Measurements from ENCODE around the gene POSTN. TPM values are rescaled to one million over a fixed set of nuclear protein-coding genes. Genes with fewer than 3 reads are reported as not detected.

POSTN gene
- total and polyA plus RNA-seq, 2 of the 4 experiments (the other 2 are of a cell fraction) = 32.6 to 44.7 TPM

DNA sequence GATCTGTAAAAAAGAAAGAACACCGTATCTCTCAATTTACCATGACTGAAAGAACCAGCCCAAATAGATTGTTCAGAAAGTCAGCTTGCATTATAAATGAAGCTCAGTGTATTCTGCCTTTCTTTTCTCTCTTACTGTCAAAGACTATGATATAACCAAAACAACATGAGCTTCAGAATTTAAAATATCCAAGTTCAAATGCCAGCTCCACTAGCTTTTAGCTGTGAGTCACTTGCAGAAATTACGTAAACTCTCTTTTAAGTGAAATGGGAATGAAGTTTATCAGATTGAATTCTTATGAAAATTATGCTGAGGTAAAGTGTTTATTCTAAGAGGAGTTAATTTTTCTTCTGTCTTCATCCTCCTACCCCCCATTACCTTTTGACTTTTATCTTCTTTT, 20.0 kb upstream of the POSTN start:
- DNase-seq = peak; percentile 84
- Histone ChIP-seq H4K91ac (ENCODE audit: insufficient read depth, low read depth, low read length) (no peak overlapping the region), H3K79me1 (ENCODE audit: low read depth in 1 of 2, low read length in 2 of 2) (no peaks in the 10 kb centered on the region), H3K9me1 (ENCODE audit: insufficient read depth, low read length) (no peaks in the 10 kb centered on the region), H2BK120ac (ENCODE audit: low read depth, low read length) (no peak overlapping the region), H2AK5ac (ENCODE audit: low read depth, low read length) (no peak overlapping the region), H3K9ac (ENCODE audit: low read depth, low read length) (no peak overlapping the region), H3K4me3 (ENCODE audit: insufficient read depth, low read depth, low read length) (no peak overlapping the region), H4K5ac (ENCODE audit: low read depth, low read length) (no peak overlapping the region), H3K27ac (ENCODE audit: insufficient read depth, low read length) (no peak overlapping the region), H2BK20ac (ENCODE audit: low read depth, low read length) (no peak overlapping the region), H3K4ac (ENCODE audit: low read depth, low read length) (no peak overlapping the region), H4K20me1 (ENCODE audit: insufficient read depth, low read length) (no peaks in the 10 kb centered on the region), H3K27me3 (ENCODE audit: control insufficient read depth, insufficient read depth, low read length) (no peaks in the 10 kb centered on the region), H3K18ac (ENCODE audit: low read depth, low read length) (no peak overlapping the region), H3K36me3 (ENCODE audit: control insufficient read depth, insufficient read depth, low read length) (no peaks in the 10 kb centered on the region), H3K56ac (ENCODE audit: extremely low read depth, insufficient read depth, low read length) (no peak overlapping the region), H3K4me2 (ENCODE audit: low read depth, low read length) (peak overlapping the region; percentile 72; the same call in 1 of the 2 replicates), H3K4me1 (ENCODE audit: control insufficient read depth, insufficient read depth, low read length) (peaks cover 9% of the 10 kb centered on the region), H2BK5ac (ENCODE audit: low read depth, low read length, poor library complexity, severe bottlenecking) (peak overlapping the region; percentile 73), H3K14ac (replicated peaks; ENCODE audit: low read depth, low read length) (no peak overlapping the region), H2AFZ (replicated peaks; ENCODE audit: low read length, poor library complexity) (no peak overlapping the region), H2AK9ac (replicated peaks; ENCODE audit: low read depth, low read length, poor library complexity) (no peak overlapping the region), H2BK15ac (ENCODE audit: low read depth, low read length) (no peak overlapping the region), H4K8ac (ENCODE audit: low read depth in 2 of 2, low read length in 2 of 2) (peak overlapping the region in 1 of 2 experiments; percentile 60; a peak in 1 of 4 replicates), H3K23ac (ENCODE audit: low read depth, low read length) (no peak overlapping the region), H3K9me3 (ENCODE audit: control insufficient read depth, insufficient read depth, low read length) (no peaks in the 10 kb centered on the region)
- no CpG with 5 or more reads among the region's 2 CpGs for WGBS, 2 experiments (ENCODE audit: extremely low coverage in 2 of 2, insufficient read length in 1 of 2)
- BruUV-seq (replicated peaks) = no TSS peak
- ChIA-PET CTCF (interaction anchor here (0.9 kb wide), 1 partner anchor 510 kb away, joined by 4 read pairs; no protein-coding TSS in a partner anchor), POLR2A (ENCODE audit: unreplicated experiment) (interaction anchor here (0.5 kb wide), 1 partner anchor 561 kb away, joined by 3 read pairs; no protein-coding TSS in a partner anchor)
- peak; percentile 68 for ATAC-seq (ENCODE audit: low read depth)
- in situ Hi-C loops (cut with MboI; ENCODE audit: low sequenced_read_pairs) = loop anchor here (25.0 kb wide), 1 partner anchor 781 kb away; no protein-coding TSS in a partner anchor
- intact Hi-C loops (cut with micrococcal nuclease) = no loop called here
- dilution Hi-C loops (cut with HindIII; ENCODE audit: low sequenced_read_pairs, unreplicated experiment) = no loop called here
- TF ChIP-seq MAFK (IDR thresholded peaks at IDR 0.05; ENCODE audit: low read depth, low read length) (peak; percentile 11; the same call in 1 of the 2 replicates), CEBPB (IDR thresholded peaks at IDR 0.05; ENCODE audit: low read depth, low read length) (peak; percentile 73), SMC3 (IDR thresholded peaks at IDR 0.05; ENCODE audit: low read depth, low read length) (no peak), FOS (IDR thresholded peaks at IDR 0.05; ENCODE audit: low read depth, low read length) (no peak), CHD1 (IDR thresholded peaks at IDR 0.05; ENCODE audit: low read depth, low read length) (no peak)
